SK-N-SH (cell line): ENCODE results near the gene MMADHC.

Experiments used
- EP300 ChIP-seq, 2 experiments: IDR thresholded peaks; 2 replicates each; pipeline versions ENCODE4 v1.4.0 to v1.6.1; 2012; ENCODE audit warnings: borderline replicate concordance in 1 of 2, low read depth in 1 of 2, low read length in 1 of 2
- GABPA ChIP-seq: IDR thresholded peaks from 2 replicates; pipeline ENCODE4 v1.4.0; 2012; ENCODE audit warnings: low read depth, mild to moderate bottlenecking
- NRF1 ChIP-seq: IDR thresholded peaks from 2 replicates; pipeline ENCODE4 v1.6.1; 2012; ENCODE audit warnings: low read depth, mild to moderate bottlenecking, low read length
- REST ChIP-seq: IDR thresholded peaks from 2 replicates; pipeline ENCODE4 v1.6.1; 2012; ENCODE audit warnings: mild to moderate bottlenecking, low read depth, low read length, moderate library complexity
- SMC3 ChIP-seq: IDR thresholded peaks from 2 replicates; pipeline ENCODE4 v1.6.1; 2012; ENCODE audit warnings: low read depth, low read length, improper control_type of control experiment
- YY1 ChIP-seq: IDR thresholded peaks from 2 replicates; pipeline ENCODE4 v1.4.0; 2012; ENCODE audit warnings: low read depth, mild to moderate bottlenecking
- TF ChIP-seq, protein P1 (sequence below): fragments of 200-600 bp; sonication (generic); IDR thresholded peaks from 2 replicates; pipeline ENCODE4 v1.6.1; 2017; ENCODE audit warnings: antibody characterized with exemption, mild to moderate bottlenecking, moderate library complexity

GRCh38 chr2:149629026-149629425 lies 41.5 kb upstream of the MMADHC start:
- TF ChIP-seq EP300 (IDR thresholded peaks at IDR 0.05; ENCODE audit: borderline replicate concordance in 1 of 2, low read depth in 1 of 2, low read length in 1 of 2) (no peak), REST (no peak), YY1 (no peak), GABPA (no peak), NRF1 (no peak), SMC3 (no peak)
- TF ChIP-seq, protein P1, sequence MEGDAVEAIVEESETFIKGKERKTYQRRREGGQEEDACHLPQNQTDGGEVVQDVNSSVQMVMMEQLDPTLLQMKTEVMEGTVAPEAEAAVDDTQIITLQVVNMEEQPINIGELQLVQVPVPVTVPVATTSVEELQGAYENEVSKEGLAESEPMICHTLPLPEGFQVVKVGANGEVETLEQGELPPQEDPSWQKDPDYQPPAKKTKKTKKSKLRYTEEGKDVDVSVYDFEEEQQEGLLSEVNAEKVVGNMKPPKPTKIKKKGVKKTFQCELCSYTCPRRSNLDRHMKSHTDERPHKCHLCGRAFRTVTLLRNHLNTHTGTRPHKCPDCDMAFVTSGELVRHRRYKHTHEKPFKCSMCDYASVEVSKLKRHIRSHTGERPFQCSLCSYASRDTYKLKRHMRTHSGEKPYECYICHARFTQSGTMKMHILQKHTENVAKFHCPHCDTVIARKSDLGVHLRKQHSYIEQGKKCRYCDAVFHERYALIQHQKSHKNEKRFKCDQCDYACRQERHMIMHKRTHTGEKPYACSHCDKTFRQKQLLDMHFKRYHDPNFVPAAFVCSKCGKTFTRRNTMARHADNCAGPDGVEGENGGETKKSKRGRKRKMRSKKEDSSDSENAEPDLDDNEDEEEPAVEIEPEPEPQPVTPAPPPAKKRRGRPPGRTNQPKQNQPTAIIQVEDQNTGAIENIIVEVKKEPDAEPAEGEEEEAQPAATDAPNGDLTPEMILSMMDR: no peak
